BLaER1 treated with 17β-estradiol and CSF1 and Interleukin-3, amounts not matched to agents 10 nM and 100 nM (cell line): ENCODE measurements around the gene HAS3.
A peak's percentile ranks its signal among the peaks of the same experiment; 100 is the strongest.

Experiments used
- H3K27ac ChIP-seq, 11 experiments: shearing (Covaris generic); formaldehyde crosslinking; 2 replicates each; pipeline ENCODE4 v1.8.1; 2022
- H3K27me3 ChIP-seq, 11 experiments: shearing (Covaris generic); formaldehyde crosslinking; 2 replicates each; pipeline ENCODE4 v1.8.1; 2022
- H3K36me3 ChIP-seq, 11 experiments: shearing (Covaris generic); formaldehyde crosslinking; 2 replicates each; pipeline ENCODE4 v1.8.1; 2022
- H3K4me1 ChIP-seq, 10 experiments: shearing (Covaris generic); formaldehyde crosslinking; 2 replicates each; pipeline ENCODE4 v1.8.1; 2022
- H3K4me2 ChIP-seq, 11 experiments: shearing (Covaris generic); formaldehyde crosslinking; 2 replicates each; pipeline ENCODE4 v1.8.1; 2022
- H3K4me3 ChIP-seq, 10 experiments: shearing (Covaris generic); formaldehyde crosslinking; 2 replicates each; pipeline ENCODE4 v1.8.1; 2022
- H3K9ac ChIP-seq, 11 experiments: shearing (Covaris generic); formaldehyde crosslinking; 2 replicates each; pipeline ENCODE4 v1.8.1; 2022
- H3K9me3 ChIP-seq, 11 experiments: shearing (Covaris generic); formaldehyde crosslinking; replicated peaks in 1 of 11; 2 replicates each; pipeline ENCODE4 v1.8.1; 2022
- H4K20me1 ChIP-seq, 11 experiments: shearing (Covaris generic); formaldehyde crosslinking; 2 replicates each; pipeline ENCODE4 v1.8.1; 2022
- Cebpa-rat ChIP-seq, 11 experiments: shearing (Covaris generic); IDR thresholded peaks; 2 replicates each; pipeline ENCODE4 v1.8.1; 2022

Gene HAS3

GRCh38 chr16:69111876-69112230, 6.4 kb downstream of the HAS3 start:
- Histone ChIP-seq H3K27me3 (peaks cover 22 to 30% (median 27%) of the 10 kb centered on the region in 11 experiments), H3K9me3 (no peaks in the 10 kb centered on the region), H3K4me3 (no peak overlapping the region), H3K9ac (peak overlapping the region in 1 of 11 experiments; percentile 7; a peak in 1 of 22 replicates), H4K20me1 (peaks cover 77 to 100% (median 98%) of the 10 kb centered on the region in 11 experiments; a peak in 21 of 22 replicates), H3K4me2 (no peak overlapping the region), H3K4me1 (peaks cover 12 to 52% (median 23%) of the 10 kb centered on the region in 10 experiments), H3K27ac (no peak overlapping the region), H3K36me3 (peaks cover 43 to 84% (median 62%) of the 10 kb centered on the region in 11 experiments)
- TF ChIP-seq Cebpa-rat (IDR thresholded peaks at IDR 0.05) = no peak

GRCh38 chr16:69112285-69113129, 7.1 kb downstream of the HAS3 start:
- H3K4me1 ChIP-seq = peaks cover 6 to 49% (median 17%) of the 10 kb centered on the region in 10 experiments; a peak in 17 of 20 replicates
- H3K9ac ChIP-seq = 0 out of 22 replicates have a peak overlapping the region, but pooled peaks of 1 of the 11 experiments have one; percentile 7
- no peak for TF ChIP-seq Cebpa-rat (IDR thresholded peaks at IDR 0.05)
- peaks cover 16 to 24% (median 20%) of the 10 kb centered on the region in 11 experiments for H3K27me3 ChIP-seq
- H3K27ac ChIP-seq = no peak overlapping the region
- no peak overlapping the region for H3K4me3 ChIP-seq
- H3K36me3 ChIP-seq = peaks cover 49 to 87% (median 69%) of the 10 kb centered on the region in 11 experiments
- H3K9me3 ChIP-seq = no peaks in the 10 kb centered on the region
- peaks cover 74 to 100% (median 98%) of the 10 kb centered on the region in 11 experiments; a peak in 21 of 22 replicates for H4K20me1 ChIP-seq
- H3K4me2 ChIP-seq = 0 out of 22 replicates have a peak overlapping the region, but pooled peaks of 1 of the 11 experiments have one; percentile 10

GRCh38 chr16:69113216-69113615, 7.8 kb downstream of the HAS3 start:
- Histone ChIP-seq H3K9ac (no peak overlapping the region), H3K9me3 (no peaks in the 10 kb centered on the region), H3K27me3 (peaks cover 9 to 17% (median 13%) of the 10 kb centered on the region in 11 experiments), H4K20me1 (peaks cover 69 to 100% (median 98%) of the 10 kb centered on the region in 11 experiments; a peak in 21 of 22 replicates), H3K4me3 (no peak overlapping the region), H3K4me2 (no peak overlapping the region), H3K4me1 (peaks cover 6 to 46% (median 14%) of the 10 kb centered on the region in 10 experiments; a peak in 15 of 20 replicates), H3K27ac (no peak overlapping the region), H3K36me3 (peaks cover 56 to 91% (median 76%) of the 10 kb centered on the region in 11 experiments)
- TF ChIP-seq Cebpa-rat (IDR thresholded peaks at IDR 0.05) = no peak

GRCh38 chr16:69114346-69114975, 9.0 kb downstream of the HAS3 start:
- Histone ChIP-seq H3K36me3 (peaks cover 65 to 98% (median 83%) of the 10 kb centered on the region in 11 experiments), H3K4me3 (no peak overlapping the region), H3K9ac (no peak overlapping the region), H3K4me2 (peak overlapping the region in 5 of 11 experiments; percentile 26 to 57 (median 38); a peak in 10 of 22 replicates), H3K4me1 (peaks cover 6 to 46% (median 15%) of the 10 kb centered on the region in 10 experiments; a peak in 15 of 20 replicates), H3K27ac (peak overlapping the region in 2 of 11 experiments; percentile 29 to 32; a peak in 1 of 22 replicates), H3K9me3 (no peaks in the 10 kb centered on the region), H4K20me1 (peaks cover 68 to 100% (median 98%) of the 10 kb centered on the region in 11 experiments), H3K27me3 (peaks cover 0 to 4% (median under 1%) of the 10 kb centered on the region in 11 experiments; a peak in 9 of 22 replicates)
- TF ChIP-seq Cebpa-rat (IDR thresholded peaks at IDR 0.05) = no peak

- no peak for TF ChIP-seq Cebpa-rat (IDR thresholded peaks at IDR 0.05)
- Histone ChIP-seq H3K27ac (peak overlapping the region in 1 of 11 experiments; percentile 32; a peak in 1 of 22 replicates), H3K9me3 (no peaks in the 10 kb centered on the region), H4K20me1 (peaks cover 63 to 100% (median 98%) of the 10 kb centered on the region in 11 experiments), H3K4me1 (peaks cover 6 to 46% (median 15%) of the 10 kb centered on the region in 10 experiments; a peak in 15 of 20 replicates), H3K4me3 (no peak overlapping the region), H3K27me3 (no peaks in the 10 kb centered on the region), H3K9ac (no peak overlapping the region), H3K36me3 (peaks cover 65 to 98% (median 83%) of the 10 kb centered on the region in 11 experiments), H3K4me2 (peak overlapping the region in 5 of 11 experiments; percentile 26 to 57 (median 38); a peak in 10 of 22 replicates)
Measured at GRCh38 chr16:69114976-69115355, 9.5 kb downstream of the HAS3 start.

GRCh38 chr16:69115361-69115760, 9.9 kb downstream of the HAS3 start:
- H3K36me3 ChIP-seq = peaks cover 68 to 98% (median 83%) of the 10 kb centered on the region in 11 experiments
- no peak overlapping the region for H3K9ac ChIP-seq
- no peak for TF ChIP-seq Cebpa-rat (IDR thresholded peaks at IDR 0.05)
- peaks cover 6 to 46% (median 15%) of the 10 kb centered on the region in 10 experiments; a peak in 15 of 20 replicates for H3K4me1 ChIP-seq
- H3K4me3 ChIP-seq = no peak overlapping the region
- H3K4me2 ChIP-seq = peak overlapping the region in 3 of 11 experiments; percentile 38 to 57 (median 51); a peak in 6 of 22 replicates
- H3K27me3 ChIP-seq = no peaks in the 10 kb centered on the region
- peaks cover 62 to 100% (median 99%) of the 10 kb centered on the region in 11 experiments for H4K20me1 ChIP-seq
- H3K9me3 ChIP-seq = no peaks in the 10 kb centered on the region
- H3K27ac ChIP-seq = no peak overlapping the region

GRCh38 chr16:69115837-69116236, 10.4 kb downstream of the HAS3 start:
- no peaks in the 10 kb centered on the region for H3K9me3 ChIP-seq
- no peak overlapping the region for H3K4me3 ChIP-seq
- no peaks in the 10 kb centered on the region for H3K27me3 ChIP-seq
- peaks cover 6 to 46% (median 15%) of the 10 kb centered on the region in 10 experiments; a peak in 15 of 20 replicates for H3K4me1 ChIP-seq
- peaks cover 68 to 98% (median 83%) of the 10 kb centered on the region in 11 experiments for H3K36me3 ChIP-seq
- no peak overlapping the region for H3K27ac ChIP-seq
- H3K4me2 ChIP-seq = peak overlapping the region in 2 of 11 experiments; percentile 33 to 38; a peak in 2 of 22 replicates
- H3K9ac ChIP-seq = no peak overlapping the region
- no peak for TF ChIP-seq Cebpa-rat (IDR thresholded peaks at IDR 0.05)
- H4K20me1 ChIP-seq = peaks cover 57 to 100% (median 99%) of the 10 kb centered on the region in 11 experiments

- Histone ChIP-seq H3K27ac (no peak overlapping the region), H3K4me2 (no peak overlapping the region), H3K9ac (no peak overlapping the region), H3K4me3 (no peak overlapping the region), H3K9me3 (no peaks in the 10 kb centered on the region), H3K36me3 (peaks cover 73 to 98% (median 87%) of the 10 kb centered on the region in 11 experiments), H3K4me1 (peaks cover 6 to 46% (median 15%) of the 10 kb centered on the region in 10 experiments; a peak in 15 of 20 replicates), H4K20me1 (peaks cover 55 to 100% (median 99%) of the 10 kb centered on the region in 11 experiments), H3K27me3 (no peaks in the 10 kb centered on the region)
- no peak for TF ChIP-seq Cebpa-rat (IDR thresholded peaks at IDR 0.05)
Measured at GRCh38 chr16:69116256-69116875, 10.9 kb downstream of the HAS3 start.
